Heart right ventricle (tissue), 16 donors: ENCODE results near the gene TSTD2. TPM values are rescaled to one million over a fixed set of nuclear protein-coding genes. Genes with fewer than 3 reads are reported as not detected.

ENCODE experiments used
- ATAC-seq, 8 donors: fragments of 200-7000 bp; cut with Tn5 transposase; one replicate each; pipeline ENCODE4 v1.9.1; 2020; ENCODE audit warnings: mild to moderate bottlenecking in 8 of 8, moderate library complexity in 8 of 8, moderate number of reproducible peaks in 1 of 8
- DNase-seq, 2 donors: peaks; one replicate each; pipeline ENCODE4 v3.0.0-alpha.2; 2020
- H3K27ac ChIP-seq, 10 donors: fragments of 200-600 bp; sonication (generic) in 2 of 10; one replicate each; pipeline versions ENCODE4 v1.5.0 to v1.8.0; 2020 to 2022; ENCODE audit warnings: mild to moderate bottlenecking in 3 of 10
- H3K27me3 ChIP-seq, 7 donors: fragments of 200-600 bp; one replicate each; pipeline ENCODE4 v1.8.0; 2021 to 2022; ENCODE audit warnings: mild to moderate bottlenecking in 2 of 7
- H3K36me3 ChIP-seq, 9 donors: fragments of 200-600 bp; sonication (generic) in 1 of 9; one replicate each; pipeline versions ENCODE4 v1.5.0 to v1.8.0; 2020 to 2022; ENCODE audit warnings: mild to moderate bottlenecking in 2 of 9
- H3K4me1 ChIP-seq, 9 donors: fragments of 200-600 bp; sonication (generic) in 1 of 9; one replicate each; pipeline versions ENCODE4 v1.5.0 to v1.8.0; 2020 to 2022; ENCODE audit warnings: mild to moderate bottlenecking in 4 of 9
- H3K4me3 ChIP-seq, 10 donors: fragments of 200-600 bp; sonication (generic) in 2 of 10; one replicate each; pipeline versions ENCODE4 v1.5.0 to v1.8.0; 2020 to 2022; ENCODE audit warnings: mild to moderate bottlenecking in 7 of 10, moderate library complexity in 2 of 10
- H3K9me3 ChIP-seq, 11 donors: fragments of 200-600 bp in 10 of 11; sonication (generic) in 2 of 11; one replicate each; pipeline versions ENCODE4 v1.5.0 to v1.8.0; 2013 to 2022; ENCODE audit warnings: mild to moderate bottlenecking in 2 of 11, control low read depth in 1 of 11, moderate library complexity in 1 of 11
- CTCF ChIP-seq, 9 donors: fragments of 200-600 bp; sonication (generic) in 2 of 9; IDR thresholded peaks; one replicate each; pipeline versions ENCODE4 v1.5.0 to v1.8.0; 2021 to 2022; ENCODE audit warnings: antibody characterized with exemption in 9 of 9, mild to moderate bottlenecking in 5 of 9, moderate library complexity in 1 of 9
- WGBS, 2 donors: extraction: QIAGEN DNeasy Blood & Tissue Kit; methylation state at CpG; one replicate each; pipeline ENCODE4 v1.1.7; 2013; ENCODE audit warnings: inconsistent platforms in 1 of 2; 5-methylcytosine and 5-hydroxymethylcytosine counted together
- intact Hi-C, 10 donors: fragments of 100-400 bp; cut with DNase I; formaldehyde crosslinking; loops; one replicate each; pipeline versions ENCODE4 v1.11.1 to v1.14.2; 2022
- polyA plus RNA-seq, 2 donors: library from polyadenylated mRNA; stranded (reverse); fragments of 200-250 nt; gene quantifications; one replicate each; pipeline ENCODE4 v1.2.3, GENCODE V29; 2013
- total RNA-seq, 10 donors: library from RNA; stranded (reverse); fragmentation: NEBNext Ultra II Directional in 3 of 10; extraction: Animal tissue kit (Norgen Biotek cat#: 25700) in 3 of 10; gene quantifications; one replicate each; pipeline versions ENCODE4 v1.2.1 to v1.2.4, GENCODE V29; 2021 to 2023
- donor health status: Arrhythmogenic right ventricular cardiomyopathy.
- donor health status: ischemic (EF 13 %, LVEDD 7.1; RV severe dilation, severe dysfunction).
- donor health status: healthy with polysubstance abuse.
- donor health status: DM: no; HTN: yes; CAD: no.
- donor health status: DM: no; HTN: no; CAD: no.
- donor health status: ischemic (EF 25% LVEDD 6.9; RV normal size, moderate dysfunction).
- donor health status: ischemic (EF 25% LVEDD 5.7; RV mildly dilated, moderate dysfunction).
- donor health status: healthy.
- donor health status: DM: yes; HTN: yes; CAD: no.
- donor health status: Ischemic cardiomyopathy.
- donor health status: ischemic (EF 35%, LVEDD 5.7; RV mildly dilated, moderate dysfunction).
- donor health status: nonischemic (EF 11% LVEDD 7.7; RV severe dilation, severe dysfunction).
- donor health status: DM: yes; HTN: yes; CAD: no.
- donor health status: PGD.
- donor health status: ischemic (EF 29% LVEDD 5.4; RV normal size, mild dysfunction).
- donor health status: nonischemic (EF 23%, LVEDD 6.1; RV moderate dilation, normal function).

TSTD2 gene
- total and polyA plus RNA-seq, 12 donors, result 8.5 to 29.4 (median 22.8) TPM

GRCh38 chr9:97617939-97618416 is 15.2 kb downstream of the TSTD2 start:
- Histone ChIP-seq H3K4me1 (peaks cover 0 to 17% (median 10%) of the 10 kb centered on the region in 9 donors), H3K9me3 (no peaks in the 10 kb centered on the region), H3K36me3 (peaks cover 0 to 94% (median 16%) of the 10 kb centered on the region in 9 donors), H3K4me3 (no peak overlapping the region), H3K27me3 (no peaks in the 10 kb centered on the region), H3K27ac (no peak overlapping the region)
- ATAC-seq (no peak), DNase-seq (no peak)
- TF ChIP-seq CTCF (IDR thresholded peaks at IDR 0.05), result no peak
- intact Hi-C loops, result loop anchor here in 9 of 10 donors (5.0 to 10.0 kb wide), 5 partner anchors 151 to 763 kb away; partner anchors contain the start of genes TDRD7 (in 8 of the 9) and ZNF782 (in 1 of the 9)
- WGBS, 2 donors, result 91 to 96% methylated on average over 1 of the region's 1 CpG

GRCh38 chr9:97615439-97616072 is 17.6 kb downstream of the TSTD2 start:
- no peaks in the 10 kb centered on the region for H3K27me3 ChIP-seq
- H3K4me3 ChIP-seq, result no peak overlapping the region
- DNase-seq (peak in 1 of 2 donors; percentile 66), ATAC-seq (peak; percentile 44 to 76 (median 66))
- H3K9me3 ChIP-seq, result no peaks in the 10 kb centered on the region
- H3K36me3 ChIP-seq, result peaks cover 0 to 94% (median 23%) of the 10 kb centered on the region in 9 donors
- peaks cover 0 to 13% (median 7%) of the 10 kb centered on the region in 9 donors for H3K4me1 ChIP-seq
- H3K27ac ChIP-seq, result peak overlapping the region in 1 of 10 donors; percentile 15
- intact Hi-C loops, result loop anchor here in 9 of 10 donors (1.0 to 10.0 kb wide), 9 partner anchors 145 to 761 kb away; partner anchors contain the start of genes TDRD7 (in 8 of the 9) and ZNF782 (in 1 of the 9)
- peak; percentile 64 to 89 (median 85) for TF ChIP-seq CTCF (IDR thresholded peaks at IDR 0.05)

- no peak for ATAC-seq
- intact Hi-C loops, result loop anchor here in 1 of 10 donors (5.0 kb wide), 1 partner anchor 118 kb away; no protein-coding TSS in a partner anchor
- no peak for TF ChIP-seq CTCF (IDR thresholded peaks at IDR 0.05)
- H3K4me1 ChIP-seq, result peaks cover 0 to 28% (median 10%) of the 10 kb centered on the region in 9 donors
- peaks cover 0 to 98% (median 63%) of the 10 kb centered on the region in 9 donors for H3K36me3 ChIP-seq
- no peaks in the 10 kb centered on the region for H3K9me3 ChIP-seq
- DNase-seq, result no peak
- no peak overlapping the region for H3K4me3 ChIP-seq
- 81 to 87% methylated on average over 17 of the region's 17 CpGs for WGBS, 2 donors
- no peaks in the 10 kb centered on the region for H3K27me3 ChIP-seq
- H3K27ac ChIP-seq, result no peak overlapping the region
These were observed 28.1 kb downstream of the TSTD2 start for GRCh38 chr9:97604901-97605645.

GRCh38 chr9:97602430-97602829 is 30.7 kb downstream of the TSTD2 start:
- Histone ChIP-seq H3K36me3 (peaks cover 0 to 86% (median 60%) of the 10 kb centered on the region in 9 donors), H3K4me1 (peaks cover 3 to 54% (median 20%) of the 10 kb centered on the region in 9 donors), H3K4me3 (no peak overlapping the region), H3K9me3 (no peaks in the 10 kb centered on the region), H3K27me3 (no peaks in the 10 kb centered on the region), H3K27ac (peak overlapping the region in 7 of 10 donors; percentile 2 to 67 (median 40))
- DNase-seq, result no peak
- TF ChIP-seq CTCF (IDR thresholded peaks at IDR 0.05), result no peak
- WGBS, 2 donors, result 39 to 55% methylated on average over 10 of the region's 10 CpGs
- intact Hi-C loops, result loop anchor here in 1 of 10 donors (5.0 kb wide), 1 partner anchor 115 kb away; no protein-coding TSS in a partner anchor
- peak in 6 of 8 donors; percentile 37 to 56 (median 44) for ATAC-seq
